Measurements from ENCODE around the gene PRLR.

The PRLR gene

GRCh38 chr5:35145012-35145411 lies 85.3 kb downstream of the PRLR start:
- Histone ChIP-seq H3K4me3 (ENCODE audit: low read depth, low read length) (no peak overlapping the region), H3K9ac (ENCODE audit: low read length) (no peak overlapping the region), H3K27ac (ENCODE audit: low read depth, low read length) (no peak overlapping the region), H3K27me3 (ENCODE audit: control insufficient read depth, insufficient read depth, low read length) (no peaks in the 10 kb centered on the region), H3K9me3 (ENCODE audit: control insufficient read depth, insufficient read depth, low read depth, low read length) (no peaks in the 10 kb centered on the region), H3K36me3 (ENCODE audit: control insufficient read depth, insufficient read depth, low read length) (no peaks in the 10 kb centered on the region), H3K4me1 (ENCODE audit: control insufficient read depth, insufficient read depth, low read length) (no peaks in the 10 kb centered on the region)

GRCh38 chr5:35143841-35144240 lies 86.4 kb downstream of the PRLR start:
- H3K4me3 ChIP-seq (ENCODE audit: low read depth, low read length): no peak overlapping the region
- H3K9ac ChIP-seq (ENCODE audit: low read length): no peak overlapping the region
- no peaks in the 10 kb centered on the region for H3K36me3 ChIP-seq (ENCODE audit: control insufficient read depth, insufficient read depth, low read length)
- H3K9me3 ChIP-seq (ENCODE audit: control insufficient read depth, insufficient read depth, low read depth, low read length): no peaks in the 10 kb centered on the region
- no peaks in the 10 kb centered on the region for H3K4me1 ChIP-seq (ENCODE audit: control insufficient read depth, insufficient read depth, low read length)
- H3K27ac ChIP-seq (ENCODE audit: low read depth, low read length): no peak overlapping the region
- H3K27me3 ChIP-seq (ENCODE audit: control insufficient read depth, insufficient read depth, low read length): no peaks in the 10 kb centered on the region

GRCh38 chr5:35141739-35142138 lies 88.5 kb downstream of the PRLR start:
- no peaks in the 10 kb centered on the region for H3K9me3 ChIP-seq (ENCODE audit: control insufficient read depth, insufficient read depth, low read depth, low read length)
- no peaks in the 10 kb centered on the region for H3K4me1 ChIP-seq (ENCODE audit: control insufficient read depth, insufficient read depth, low read length)
- H3K9ac ChIP-seq (ENCODE audit: low read length): no peak overlapping the region
- H3K4me3 ChIP-seq (ENCODE audit: low read depth, low read length): no peak overlapping the region
- no peak overlapping the region for H3K27ac ChIP-seq (ENCODE audit: low read depth, low read length)
- H3K36me3 ChIP-seq (ENCODE audit: control insufficient read depth, insufficient read depth, low read length): no peaks in the 10 kb centered on the region
- no peaks in the 10 kb centered on the region for H3K27me3 ChIP-seq (ENCODE audit: control insufficient read depth, insufficient read depth, low read length)

GRCh38 chr5:35138232-35138631 lies 92.1 kb downstream of the PRLR start:
- Histone ChIP-seq H3K9me3 (ENCODE audit: control insufficient read depth, insufficient read depth, low read depth, low read length) (no peaks in the 10 kb centered on the region), H3K36me3 (ENCODE audit: control insufficient read depth, insufficient read depth, low read length) (no peaks in the 10 kb centered on the region), H3K27ac (ENCODE audit: low read depth, low read length) (no peak overlapping the region), H3K27me3 (ENCODE audit: control insufficient read depth, insufficient read depth, low read length) (no peaks in the 10 kb centered on the region), H3K9ac (ENCODE audit: low read length) (no peak overlapping the region), H3K4me3 (ENCODE audit: low read depth, low read length) (no peak overlapping the region), H3K4me1 (ENCODE audit: control insufficient read depth, insufficient read depth, low read length) (no peaks in the 10 kb centered on the region)

- Histone ChIP-seq H3K4me1 (ENCODE audit: control insufficient read depth, insufficient read depth, low read length) (no peaks in the 10 kb centered on the region), H3K27ac (ENCODE audit: low read depth, low read length) (no peak overlapping the region), H3K36me3 (ENCODE audit: control insufficient read depth, insufficient read depth, low read length) (no peaks in the 10 kb centered on the region), H3K4me3 (ENCODE audit: low read depth, low read length) (no peak overlapping the region), H3K27me3 (ENCODE audit: control insufficient read depth, insufficient read depth, low read length) (no peaks in the 10 kb centered on the region), H3K9ac (ENCODE audit: low read length) (no peak overlapping the region), H3K9me3 (ENCODE audit: control insufficient read depth, insufficient read depth, low read depth, low read length) (no peaks in the 10 kb centered on the region; the same call in 1 of the 2 replicates)
Measured at GRCh38 chr5:35136386-35136785, 93.9 kb downstream of the PRLR start.

GRCh38 chr5:35135239-35135700 lies 95.0 kb downstream of the PRLR start:
- H3K4me3 ChIP-seq (ENCODE audit: low read depth, low read length): no peak overlapping the region
- no peaks in the 10 kb centered on the region for H3K36me3 ChIP-seq (ENCODE audit: control insufficient read depth, insufficient read depth, low read length)
- no peak overlapping the region for H3K9ac ChIP-seq (ENCODE audit: low read length)
- H3K4me1 ChIP-seq (ENCODE audit: control insufficient read depth, insufficient read depth, low read length): no peaks in the 10 kb centered on the region
- H3K27me3 ChIP-seq (ENCODE audit: control insufficient read depth, insufficient read depth, low read length): no peaks in the 10 kb centered on the region
- H3K27ac ChIP-seq (ENCODE audit: low read depth, low read length): no peak overlapping the region
- peaks cover 3% of the 10 kb centered on the region; the same call in 1 of the 2 replicates for H3K9me3 ChIP-seq (ENCODE audit: control insufficient read depth, insufficient read depth, low read depth, low read length)

- Histone ChIP-seq H3K9me3 (ENCODE audit: control insufficient read depth, insufficient read depth, low read depth, low read length) (peaks cover 3% of the 10 kb centered on the region; the same call in 1 of the 2 replicates), H3K4me1 (ENCODE audit: control insufficient read depth, insufficient read depth, low read length) (no peaks in the 10 kb centered on the region), H3K9ac (ENCODE audit: low read length) (no peak overlapping the region), H3K27ac (ENCODE audit: low read depth, low read length) (no peak overlapping the region), H3K27me3 (ENCODE audit: control insufficient read depth, insufficient read depth, low read length) (no peaks in the 10 kb centered on the region), H3K4me3 (ENCODE audit: low read depth, low read length) (no peak overlapping the region), H3K36me3 (ENCODE audit: control insufficient read depth, insufficient read depth, low read length) (no peaks in the 10 kb centered on the region)
Measured at GRCh38 chr5:35134278-35135030, 95.8 kb downstream of the PRLR start.

- Histone ChIP-seq H3K27me3 (ENCODE audit: control insufficient read depth, insufficient read depth, low read length) (no peaks in the 10 kb centered on the region), H3K9ac (ENCODE audit: low read length) (no peak overlapping the region), H3K36me3 (ENCODE audit: control insufficient read depth, insufficient read depth, low read length) (no peaks in the 10 kb centered on the region), H3K9me3 (ENCODE audit: control insufficient read depth, insufficient read depth, low read depth, low read length) (peaks cover 3% of the 10 kb centered on the region; the same call in 1 of the 2 replicates), H3K27ac (ENCODE audit: low read depth, low read length) (no peak overlapping the region), H3K4me3 (ENCODE audit: low read depth, low read length) (no peak overlapping the region), H3K4me1 (ENCODE audit: control insufficient read depth, insufficient read depth, low read length) (no peaks in the 10 kb centered on the region)
Measured at GRCh38 chr5:35133186-35133585, 97.1 kb downstream of the PRLR start.

- H3K36me3 ChIP-seq (ENCODE audit: control insufficient read depth, insufficient read depth, low read length): no peaks in the 10 kb centered on the region
- H3K27me3 ChIP-seq (ENCODE audit: control insufficient read depth, insufficient read depth, low read length): no peaks in the 10 kb centered on the region
- no peak overlapping the region for H3K4me3 ChIP-seq (ENCODE audit: low read depth, low read length)
- H3K27ac ChIP-seq (ENCODE audit: low read depth, low read length): no peak overlapping the region
- no peak overlapping the region for H3K9ac ChIP-seq (ENCODE audit: low read length)
- peaks cover 3% of the 10 kb centered on the region; the same call in 1 of the 2 replicates for H3K9me3 ChIP-seq (ENCODE audit: control insufficient read depth, insufficient read depth, low read depth, low read length)
- H3K4me1 ChIP-seq (ENCODE audit: control insufficient read depth, insufficient read depth, low read length): no peaks in the 10 kb centered on the region
Measured at GRCh38 chr5:35131723-35132122, 98.6 kb downstream of the PRLR start.

GRCh38 chr5:35129921-35130485 lies 100.3 kb downstream of the PRLR start:
- H3K4me1 ChIP-seq (ENCODE audit: control insufficient read depth, insufficient read depth, low read length): no peaks in the 10 kb centered on the region
- no peak overlapping the region for H3K9ac ChIP-seq (ENCODE audit: low read length)
- H3K36me3 ChIP-seq (ENCODE audit: control insufficient read depth, insufficient read depth, low read length): no peaks in the 10 kb centered on the region
- peaks cover 3% of the 10 kb centered on the region; the same call in 1 of the 2 replicates for H3K9me3 ChIP-seq (ENCODE audit: control insufficient read depth, insufficient read depth, low read depth, low read length)
- H3K27me3 ChIP-seq (ENCODE audit: control insufficient read depth, insufficient read depth, low read length): no peaks in the 10 kb centered on the region
- H3K27ac ChIP-seq (ENCODE audit: low read depth, low read length): no peak overlapping the region
- no peak overlapping the region for H3K4me3 ChIP-seq (ENCODE audit: low read depth, low read length)

- no peak overlapping the region for H3K4me3 ChIP-seq (ENCODE audit: low read depth, low read length)
- H3K27ac ChIP-seq (ENCODE audit: low read depth, low read length): no peak overlapping the region
- H3K27me3 ChIP-seq (ENCODE audit: control insufficient read depth, insufficient read depth, low read length): no peaks in the 10 kb centered on the region
- H3K9ac ChIP-seq (ENCODE audit: low read length): no peak overlapping the region
- no peaks in the 10 kb centered on the region for H3K36me3 ChIP-seq (ENCODE audit: control insufficient read depth, insufficient read depth, low read length)
- H3K9me3 ChIP-seq (ENCODE audit: control insufficient read depth, insufficient read depth, low read depth, low read length): peaks cover 3% of the 10 kb centered on the region; the same call in 1 of the 2 replicates
- H3K4me1 ChIP-seq (ENCODE audit: control insufficient read depth, insufficient read depth, low read length): no peaks in the 10 kb centered on the region
Measured at GRCh38 chr5:35129276-35129675, 101.0 kb downstream of the PRLR start.

Data from HUES6 (cell line).